GM10266 (cell line): ENCODE data around the gene KCNJ5.

Experiments used
- DNase-seq: peaks from one replicate; pipeline ENCODE4 v3.0.0; 2012; ENCODE audit errors: extremely low spot score
- CTCF ChIP-seq: IDR thresholded peaks from 2 replicates; pipeline ENCODE4 v1.5.1; 2012; ENCODE audit warnings: mild to moderate bottlenecking, low read depth; ENCODE audit not compliant: control insufficient read depth, insufficient read depth; ENCODE audit errors: missing control alignments

KCNJ5 gene

DNA sequence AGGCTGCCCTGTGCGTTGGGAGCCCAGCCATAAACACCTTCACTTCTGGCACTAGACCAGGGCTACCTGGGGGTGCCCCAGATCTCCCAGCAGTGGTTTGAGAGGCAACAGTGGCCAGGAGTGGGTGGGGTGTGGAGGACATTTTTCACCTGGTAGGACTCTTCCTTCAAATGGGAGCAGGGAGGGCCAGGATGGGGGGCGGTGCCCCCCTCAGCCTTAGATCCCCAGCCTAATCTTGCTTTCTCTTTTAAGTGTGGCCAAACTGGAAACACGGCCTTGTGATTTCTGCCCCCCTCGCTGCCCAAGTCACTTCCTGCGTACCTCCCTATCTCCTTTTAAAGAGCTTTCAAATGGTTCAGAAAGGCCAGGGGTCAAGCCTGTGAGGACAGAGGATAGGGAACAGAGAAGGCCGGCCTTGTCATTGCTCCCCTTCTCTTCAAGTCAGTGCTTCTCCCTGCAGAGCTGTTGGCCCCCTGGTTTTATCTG is 800 bp downstream of the KCNJ5 start:
- DNase-seq: no peak
- TF ChIP-seq CTCF: no peak

DNA sequence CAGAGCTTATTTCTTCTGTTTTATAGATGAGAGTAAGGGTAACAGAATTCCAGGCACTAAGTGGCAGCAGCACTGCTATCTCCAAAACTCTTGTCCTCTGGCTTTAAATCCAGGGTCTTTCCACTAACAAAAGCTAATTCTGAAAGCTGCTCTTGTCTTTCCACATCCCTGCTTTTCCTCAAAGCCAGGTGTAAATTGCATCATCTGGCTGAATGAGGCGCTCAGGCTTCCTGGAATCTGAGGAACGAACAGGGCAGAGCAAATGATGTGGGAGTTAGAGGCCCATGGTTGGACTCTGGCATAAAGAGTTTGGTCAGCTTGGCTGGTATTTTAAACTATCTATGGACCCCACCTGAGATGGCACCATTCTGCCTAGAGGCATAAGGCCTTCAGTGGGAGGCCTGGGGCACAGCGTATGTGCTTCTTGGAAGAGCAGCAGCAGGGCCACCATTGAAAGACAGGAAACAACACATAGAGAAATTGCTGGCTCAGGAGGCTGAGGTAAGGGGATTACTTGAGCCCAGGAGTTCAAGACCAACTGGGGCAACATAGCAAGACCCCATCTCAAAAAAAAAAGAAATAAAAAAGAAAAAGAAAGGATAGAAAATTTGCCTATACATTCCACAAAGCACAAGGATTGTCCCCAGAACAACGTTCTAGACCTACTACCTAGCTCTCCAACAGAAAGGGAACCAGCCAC is 1.9 kb downstream of the KCNJ5 start:
- no peak for DNase-seq
- no peak for TF ChIP-seq CTCF

DNA sequence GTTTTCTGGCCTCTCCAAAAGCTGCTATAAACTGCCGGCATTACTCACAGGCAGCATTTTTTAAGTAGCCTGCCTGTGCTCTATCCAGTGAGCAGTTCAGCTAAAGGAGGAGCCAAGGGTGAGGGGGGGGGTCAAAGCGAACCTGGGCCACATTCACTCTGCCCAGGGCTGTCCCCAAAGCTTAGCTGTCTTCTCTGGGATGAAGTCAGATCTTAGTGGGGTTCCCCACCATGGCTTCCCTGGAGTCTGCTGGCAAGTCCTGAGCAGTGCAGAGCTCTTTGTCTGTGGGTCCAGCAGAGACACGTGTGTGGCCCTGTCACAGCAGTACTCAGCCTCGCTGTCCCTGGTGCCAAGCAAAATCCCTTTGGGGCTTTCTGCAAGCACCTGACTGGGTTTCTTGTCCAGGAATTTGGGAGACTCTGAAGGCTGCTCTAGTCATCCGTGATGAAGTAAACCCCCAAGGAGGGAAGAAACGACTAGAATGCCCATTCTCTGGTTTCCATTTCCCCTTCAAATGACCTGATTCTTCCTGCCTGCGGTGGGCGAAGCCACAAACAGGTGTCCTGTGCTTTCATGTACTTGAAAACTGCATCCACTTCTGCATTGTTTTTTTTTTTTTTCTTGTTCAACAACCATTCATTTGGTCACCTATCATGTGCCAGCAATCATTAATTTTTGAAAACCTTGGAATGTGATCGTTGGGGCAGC is 2.6 kb downstream of the KCNJ5 start:
- no peak for TF ChIP-seq CTCF
- DNase-seq: no peak

- no peak for TF ChIP-seq CTCF
- no peak for DNase-seq
These were observed 3.1 kb downstream of the KCNJ5 start for GRCh38 chr11:128894286-128894681.

- no peak for DNase-seq
- no peak for TF ChIP-seq CTCF
These were observed 3.5 kb downstream of the KCNJ5 start for GRCh38 chr11:128894685-128895084.

DNA sequence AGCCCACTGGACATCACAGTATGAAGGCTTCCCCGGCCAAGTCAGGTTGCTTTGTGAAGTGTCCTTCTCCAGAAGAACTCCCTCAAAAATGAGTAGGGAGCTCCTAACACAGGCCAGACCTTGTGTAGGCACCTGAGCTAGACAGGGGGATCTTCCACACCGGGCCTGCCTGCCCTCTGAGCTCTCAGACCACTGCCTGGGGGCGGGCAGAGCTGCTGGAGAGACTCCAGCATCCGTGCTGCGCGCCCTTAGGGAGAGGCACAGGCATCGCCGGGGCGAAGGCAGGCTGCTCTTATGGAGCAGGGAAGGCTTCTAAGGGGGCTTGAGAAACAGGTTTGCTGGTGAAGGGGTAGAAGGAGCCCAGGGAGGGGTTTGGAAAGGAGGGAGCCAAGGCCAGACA is 4.4 kb downstream of the KCNJ5 start:
- DNase-seq: no peak
- TF ChIP-seq CTCF: no peak

DNA sequence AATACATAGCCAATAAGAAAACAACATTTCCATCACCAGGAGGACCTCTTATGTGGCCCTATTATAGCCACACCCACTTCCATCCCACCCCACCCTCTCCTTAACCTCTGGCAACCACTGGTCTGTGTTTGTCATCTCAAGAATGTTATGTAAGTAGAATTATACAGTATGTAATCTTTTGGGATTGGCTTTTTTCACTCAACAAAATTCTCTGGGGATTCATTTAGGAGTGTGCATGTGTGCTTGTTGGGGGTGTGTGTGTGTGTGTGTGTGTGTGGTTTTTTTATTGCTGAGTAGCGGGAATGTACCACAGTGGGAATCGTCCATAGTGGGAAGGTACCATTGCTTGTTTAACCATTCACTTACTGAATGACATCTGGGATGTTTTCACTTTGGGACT is 5.2 kb downstream of the KCNJ5 start:
- no peak for TF ChIP-seq CTCF
- no peak for DNase-seq
